ENCODE data around the gene TERT. TPM values are rescaled to one million over a fixed set of nuclear protein-coding genes. Genes with fewer than 3 reads are reported as not detected.
"Not testable (repeated sequence)": the region's sequence is repeated elsewhere in the genome, so short reads cannot be mapped to it uniquely, and the experiment has no call there.

Gene TERT
- total RNA-seq, 1 donor from 2014 or later, result not detected

GRCh38 chr5:1278656-1279442 lies 16.0 kb downstream of the TERT start:
- no peak for DNase-seq (ENCODE audit: low read depth in 2 of 2)

GRCh38 chr5:1278216-1278615 lies 16.7 kb downstream of the TERT start:
- no peak for DNase-seq (ENCODE audit: low read depth in 2 of 2)

GRCh38 chr5:1277781-1278180 lies 17.1 kb downstream of the TERT start:
- DNase-seq (ENCODE audit: low read depth in 2 of 2), result no peak

- no peak for DNase-seq (ENCODE audit: low read depth in 2 of 2)
Observed at GRCh38 chr5:1277331-1277730, 17.5 kb downstream of the TERT start.

GRCh38 chr5:1276930-1277329 lies 17.9 kb downstream of the TERT start:
- DNase-seq (ENCODE audit: low read depth in 2 of 2), result no peak

- DNase-seq (ENCODE audit: low read depth in 2 of 2), result not testable (repeated sequence)
Observed at GRCh38 chr5:1275397-1276391, 19.2 kb downstream of the TERT start.

- DNase-seq (ENCODE audit: low read depth in 2 of 2), result no peak
Observed at GRCh38 chr5:1274471-1274870, 20.4 kb downstream of the TERT start.

- no peak for DNase-seq (ENCODE audit: low read depth in 2 of 2)
Observed at GRCh38 chr5:1273745-1274144, 21.1 kb downstream of the TERT start.

- DNase-seq (ENCODE audit: low read depth in 2 of 2), result no peak
Observed at GRCh38 chr5:1272201-1272600, 22.7 kb downstream of the TERT start.

GRCh38 chr5:1270933-1271914 lies 23.6 kb downstream of the TERT start:
- DNase-seq (ENCODE audit: low read depth in 2 of 2), result no peak

- DNase-seq (ENCODE audit: low read depth in 2 of 2), result no peak
Observed at GRCh38 chr5:1270426-1270825, 24.4 kb downstream of the TERT start.

GRCh38 chr5:1268666-1269065 lies 26.2 kb downstream of the TERT start:
- DNase-seq (ENCODE audit: low read depth in 2 of 2), result no peak

- no peak for DNase-seq (ENCODE audit: low read depth in 2 of 2)
Observed at GRCh38 chr5:1268056-1268455, 26.8 kb downstream of the TERT start.

- not testable (repeated sequence) for DNase-seq (ENCODE audit: low read depth in 2 of 2)
Observed at GRCh38 chr5:1267464-1267863, 27.4 kb downstream of the TERT start.

GRCh38 chr5:1266791-1267190 lies 28.1 kb downstream of the TERT start:
- no peak for DNase-seq (ENCODE audit: low read depth in 2 of 2)

GRCh38 chr5:1265461-1266455 lies 29.1 kb downstream of the TERT start:
- DNase-seq (ENCODE audit: low read depth in 2 of 2), result no peak

GRCh38 chr5:1265026-1265425 lies 29.8 kb downstream of the TERT start:
- no peak for DNase-seq (ENCODE audit: low read depth in 2 of 2)

- DNase-seq (ENCODE audit: low read depth in 2 of 2), result no peak
Observed at GRCh38 chr5:1264211-1264610, 30.7 kb downstream of the TERT start.

GRCh38 chr5:1262381-1262780 lies 32.5 kb downstream of the TERT start:
- DNase-seq (ENCODE audit: low read depth in 2 of 2), result no peak

- no peak for DNase-seq (ENCODE audit: low read depth in 2 of 2)
Observed at GRCh38 chr5:1261643-1262042, 33.2 kb downstream of the TERT start.

Data from dermis microvascular lymphatic vessel endothelial cell (primary cell).